Right lobe of liver (tissue), 4 donors: ENCODE data around the gene STK32B.

Experiments
- POLR2A ChIP-seq: fragments of 450-650 bp; IDR thresholded peaks from one replicate; pipeline ENCODE4 v1.6.1; 2017; ENCODE audit warnings: antibody characterized with exemption, mild to moderate bottlenecking
- TF ChIP-seq, protein P1 (sequence below), 4 donors: fragments of 200-600 bp in 3 of 4; fragments of 450-650 bp in 1 of 4; IDR thresholded peaks; one replicate each; pipeline versions ENCODE4 v1.5.1 to v1.8.0; 2016 to 2022; ENCODE audit warnings: antibody characterized with exemption in 4 of 4, mild to moderate bottlenecking in 2 of 4
- donor health status: DM: no; HTN: no; CAD: no.
- donor health status: DM: no; HTN: no; CAD: no.
- donor health status: DM: no; HTN: yes; CAD: no.

- TF ChIP-seq, protein P1, sequence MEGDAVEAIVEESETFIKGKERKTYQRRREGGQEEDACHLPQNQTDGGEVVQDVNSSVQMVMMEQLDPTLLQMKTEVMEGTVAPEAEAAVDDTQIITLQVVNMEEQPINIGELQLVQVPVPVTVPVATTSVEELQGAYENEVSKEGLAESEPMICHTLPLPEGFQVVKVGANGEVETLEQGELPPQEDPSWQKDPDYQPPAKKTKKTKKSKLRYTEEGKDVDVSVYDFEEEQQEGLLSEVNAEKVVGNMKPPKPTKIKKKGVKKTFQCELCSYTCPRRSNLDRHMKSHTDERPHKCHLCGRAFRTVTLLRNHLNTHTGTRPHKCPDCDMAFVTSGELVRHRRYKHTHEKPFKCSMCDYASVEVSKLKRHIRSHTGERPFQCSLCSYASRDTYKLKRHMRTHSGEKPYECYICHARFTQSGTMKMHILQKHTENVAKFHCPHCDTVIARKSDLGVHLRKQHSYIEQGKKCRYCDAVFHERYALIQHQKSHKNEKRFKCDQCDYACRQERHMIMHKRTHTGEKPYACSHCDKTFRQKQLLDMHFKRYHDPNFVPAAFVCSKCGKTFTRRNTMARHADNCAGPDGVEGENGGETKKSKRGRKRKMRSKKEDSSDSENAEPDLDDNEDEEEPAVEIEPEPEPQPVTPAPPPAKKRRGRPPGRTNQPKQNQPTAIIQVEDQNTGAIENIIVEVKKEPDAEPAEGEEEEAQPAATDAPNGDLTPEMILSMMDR (IDR thresholded peaks at IDR 0.05): no peak
- no peak for TF ChIP-seq POLR2A
These were observed 249.0 kb downstream of the STK32B start for GRCh38 chr4:5300283-5300682.
